Right kidney (tissue), 1 donor: ENCODE measurements around the gene KRTAP6-1.

ENCODE experiments used
- DNase-seq: peaks from one replicate; pipeline ENCODE4 v3.0.0-alpha.2; 2016

KRTAP6-1 gene

DNA sequence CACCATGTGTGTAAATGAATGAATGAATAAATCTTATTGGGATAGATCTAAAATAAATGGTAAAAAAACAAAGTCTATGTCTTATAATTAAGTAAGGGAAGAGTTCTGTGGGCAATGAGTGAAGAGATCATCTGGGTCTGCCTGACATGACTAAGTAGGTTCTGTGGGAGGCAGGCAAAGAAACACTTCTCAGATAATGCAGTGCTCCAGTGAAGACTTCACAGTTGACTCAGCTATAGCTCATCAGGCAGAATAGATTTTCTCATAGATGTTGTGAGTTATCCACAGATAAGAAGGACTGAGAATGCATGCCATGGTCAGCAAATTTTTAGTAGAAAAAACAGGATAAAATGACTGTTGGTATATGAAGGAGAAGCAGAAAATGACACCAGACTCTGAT is 36.0 kb downstream of the KRTAP6-1 start:
- DNase-seq, result no peak

DNA sequence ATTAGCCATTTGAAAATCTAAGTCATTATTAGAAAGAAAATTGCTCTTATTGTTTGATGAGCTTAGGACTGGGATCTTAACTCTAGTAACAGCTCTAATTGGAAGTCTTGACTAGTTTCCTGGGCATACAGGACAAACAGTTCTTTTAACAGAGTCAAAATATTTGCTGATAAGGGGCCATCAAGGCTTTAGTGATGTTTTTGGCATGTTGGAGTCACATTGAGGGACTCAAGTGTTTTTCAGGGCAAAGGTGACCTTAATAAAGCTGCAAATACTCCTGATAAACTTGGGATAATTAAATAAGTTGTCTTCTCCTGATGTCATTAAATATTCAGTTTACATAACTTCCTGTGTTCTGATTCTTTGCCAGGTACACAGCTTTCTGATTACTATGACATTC is 46.1 kb downstream of the KRTAP6-1 start:
- no peak for DNase-seq

DNA sequence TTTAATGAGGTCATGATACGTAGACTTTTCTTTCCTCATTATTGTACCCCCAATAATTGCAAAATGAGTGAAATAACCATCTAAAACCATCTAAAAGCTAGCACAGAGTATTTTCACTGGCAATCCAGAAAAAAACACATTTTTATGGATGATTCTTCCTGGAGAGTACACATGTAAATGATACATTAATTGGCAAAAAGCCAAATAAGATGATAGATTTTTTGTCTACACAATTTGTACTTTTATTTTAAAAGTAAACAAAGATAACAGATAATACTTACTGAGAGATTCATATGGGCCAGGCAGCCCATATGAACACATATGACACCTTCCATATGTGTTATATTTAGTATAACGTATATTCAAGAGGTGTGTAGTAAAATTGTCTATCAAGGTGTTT is 50.1 kb downstream of the KRTAP6-1 start:
- DNase-seq, result no peak
